PFSK-1 (cell line): ENCODE data around the gene FANK1.

Source experiments
- REST ChIP-seq, 2 experiments: IDR thresholded peaks; 2 replicates each; pipeline versions ENCODE4 v1.6.1 to v1.8.0; 2011 to 2012; ENCODE audit warnings: low read depth in 2 of 2, low read length in 2 of 2, control low read depth in 1 of 2, inconsistent platforms in 1 of 2, mild to moderate bottlenecking in 1 of 2, moderate library complexity in 1 of 2; ENCODE audit not compliant: insufficient read depth in 1 of 2
- TAF1 ChIP-seq: IDR thresholded peaks from 2 replicates; pipeline ENCODE4 v1.6.1; 2012; ENCODE audit warnings: low read length, control low read depth, borderline replicate concordance; ENCODE audit not compliant: insufficient read depth

GRCh38 chr10:125911990-125912389 is 15.6 kb downstream of the FANK1 start:
- no peak for TF ChIP-seq REST (IDR thresholded peaks at IDR 0.05; ENCODE audit: insufficient read depth in 1 of 2, low read depth in 2 of 2, low read length in 2 of 2)
- no peak for TF ChIP-seq TAF1
